Spleen (tissue), 11 donors: ENCODE measurements around the gene ATP6V0A4. TPM values are rescaled to one million over a fixed set of nuclear protein-coding genes. Genes with fewer than 3 reads are reported as not detected.

Experiments used
- DNase-seq: peaks from one replicate; pipeline ENCODE4 v3.0.0-alpha.2; 2020
- H3K27ac ChIP-seq, 8 donors: fragments of 200-600 bp; sonication (generic) in 7 of 8; 1 replicate in 4 of 8; 2 replicates in 4 of 8; pipeline versions ENCODE4 v1.5.0 to v1.8.0; 2016 to 2021; ENCODE audit warnings: inconsistent platforms in 4 of 8, mild to moderate bottlenecking in 4 of 8, moderate library complexity in 1 of 8
- H3K27me3 ChIP-seq, 7 donors: fragments of 200-600 bp; sonication (generic) in 6 of 7; replicated peaks in 1 of 7; 1 replicate in 4 of 7; 2 replicates in 3 of 7; pipeline versions ENCODE4 v1.5.0 to v1.8.0; 2016 to 2021; ENCODE audit warnings: inconsistent platforms in 3 of 7, mild to moderate bottlenecking in 1 of 7
- H3K36me3 ChIP-seq, 6 donors: fragments of 200-600 bp; sonication (generic) in 5 of 6; 1 replicate in 4 of 6; 2 replicates in 2 of 6; pipeline versions ENCODE4 v1.5.0 to v1.8.0; 2016 to 2021; ENCODE audit warnings: inconsistent platforms in 2 of 6
- H3K4me1 ChIP-seq, 6 donors: fragments of 200-600 bp; sonication (generic) in 5 of 6; 1 replicate in 3 of 6; 2 replicates in 3 of 6; pipeline versions ENCODE4 v1.5.0 to v1.8.0; 2016 to 2021; ENCODE audit warnings: inconsistent platforms in 3 of 6
- H3K4me3 ChIP-seq, 8 donors: fragments of 200-600 bp; sonication (generic) in 7 of 8; 1 replicate in 4 of 8; 2 replicates in 4 of 8; pipeline versions ENCODE4 v1.5.0 to v1.8.0; 2016 to 2021; ENCODE audit warnings: inconsistent platforms in 4 of 8, mild to moderate bottlenecking in 4 of 8, moderate library complexity in 2 of 8
- H3K9me3 ChIP-seq, 8 donors: fragments of 200-600 bp; sonication (generic) in 7 of 8; 1 replicate in 4 of 8; 2 replicates in 4 of 8; pipeline versions ENCODE4 v1.5.0 to v1.8.0; 2016 to 2021; ENCODE audit warnings: inconsistent platforms in 4 of 8
- CTCF ChIP-seq, 11 experiments: fragments of 200-600 bp in 7 of 11; fragments of 450-650 bp in 4 of 11; sonication (generic) in 4 of 11; IDR thresholded peaks in 8 of 11; conservative IDR thresholded peaks in 3 of 11; 1 replicate in 7 of 11; 2 replicates in 4 of 11; pipeline versions ENCODE4 v1.4.0 to v1.8.0; 2016 to 2021; ENCODE audit warnings: antibody characterized with exemption in 11 of 11, inconsistent platforms in 4 of 11, mild to moderate bottlenecking in 1 of 11
- POLR2A ChIP-seq, 3 donors: fragments of 450-650 bp; IDR thresholded peaks; one replicate each; pipeline ENCODE4 v1.5.1; 2017; ENCODE audit warnings: antibody characterized with exemption in 3 of 3, mild to moderate bottlenecking in 1 of 3
- POLR2AphosphoS5 ChIP-seq, 3 donors: sonication (generic); formaldehyde crosslinking; IDR thresholded peaks; one replicate each; pipeline ENCODE4 v1.5.1; 2017; ENCODE audit warnings: antibody characterized with exemption in 3 of 3
- WGBS, 5 donors: extraction: QIAGEN DNeasy Blood & Tissue Kit in 3 of 5; methylation state at CpG; one replicate each; pipeline versions ENCODE4 v1.1.5 to v1.1.7; 2013 to 2018; 5-methylcytosine and 5-hydroxymethylcytosine counted together
- intact Hi-C: fragments of 100-400 bp; cut with DNase I; formaldehyde crosslinking; loops from one replicate; pipeline ENCODE4 v1.15.0; 2023; ENCODE audit warnings: low total_unique reads
- polyA plus RNA-seq, 3 donors: library from polyadenylated mRNA; stranded (reverse); fragments of 200-250 nt; gene quantifications; one replicate each; pipeline ENCODE4 v1.2.1, GENCODE V29; 2013
- total RNA-seq, 7 donors: library from RNA; depleted of rRNA in 3 of 7; stranded (reverse); fragments of >200 nt in 3 of 7; fragmentation: NEBNext Ultra II Directional in 4 of 7; extraction: Animal tissue kit (Norgen Biotek cat#: 25700) in 4 of 7; gene quantifications; one replicate each; pipeline versions ENCODE4 v1.1.0 to v1.2.1, GENCODE V29; 2016 to 2021
- donor health status: healthy with polysubstance abuse.
- donor health status: DM: no; HTN: no; CAD: no; lungs with moderate emphysema.
- donor health status: DM: no; HTN: no; CAD: no.
- donor health status: Bipolar disorder and iron deficiency.
- donor health status: healthy.
- donor health status: DM: no; HTN: no; CAD: no.
- donor health status: DM: yes; HTN: yes; CAD: no.

The ATP6V0A4 gene
- total and polyA plus RNA-seq, 10 donors = not detected

- Histone ChIP-seq H3K4me1 (no peaks in the 10 kb centered on the region), H3K27me3 (peaks cover 0 to 3% (median 0%) of the 10 kb centered on the region in 7 donors), H3K9me3 (peaks cover 0 to 5% (median 0%) of the 10 kb centered on the region in 8 donors), H3K4me3 (no peak overlapping the region), H3K36me3 (no peaks in the 10 kb centered on the region), H3K27ac (no peak overlapping the region)
- DNase-seq = no peak
- intact Hi-C loops = no loop called here
- no peak for TF ChIP-seq CTCF (IDR thresholded peaks at IDR 0.05 in 8 of 11, conservative IDR thresholded peaks at IDR 0.05 in 3 of 11)
- TF ChIP-seq POLR2AphosphoS5 (IDR thresholded peaks at IDR 0.05) = no peak
- TF ChIP-seq POLR2A (IDR thresholded peaks at IDR 0.05) = no peak
- 81 to 90% (median 85%) methylated on average over 11 of the region's 11 CpGs for WGBS, 5 donors
Observed at GRCh38 chr7:138825049-138825721, 27.2 kb upstream of the ATP6V0A4 start.

GRCh38 chr7:138822867-138823535, 25.0 kb upstream of the ATP6V0A4 start:
- Histone ChIP-seq H3K27me3 (peaks cover 0 to 3% (median 0%) of the 10 kb centered on the region in 7 donors), H3K4me1 (no peaks in the 10 kb centered on the region), H3K36me3 (no peaks in the 10 kb centered on the region), H3K4me3 (no peak overlapping the region), H3K9me3 (peaks cover 0 to 5% (median 0%) of the 10 kb centered on the region in 8 donors), H3K27ac (no peak overlapping the region)
- TF ChIP-seq CTCF (IDR thresholded peaks at IDR 0.05 in 8 of 11, conservative IDR thresholded peaks at IDR 0.05 in 3 of 11) (no peak), POLR2AphosphoS5 (IDR thresholded peaks at IDR 0.05) (no peak)
- WGBS, 5 donors = 88 to 97% (median 91%) methylated on average over 11 of the region's 11 CpGs
- no peak for DNase-seq
- intact Hi-C loops = no loop called here

DNA sequence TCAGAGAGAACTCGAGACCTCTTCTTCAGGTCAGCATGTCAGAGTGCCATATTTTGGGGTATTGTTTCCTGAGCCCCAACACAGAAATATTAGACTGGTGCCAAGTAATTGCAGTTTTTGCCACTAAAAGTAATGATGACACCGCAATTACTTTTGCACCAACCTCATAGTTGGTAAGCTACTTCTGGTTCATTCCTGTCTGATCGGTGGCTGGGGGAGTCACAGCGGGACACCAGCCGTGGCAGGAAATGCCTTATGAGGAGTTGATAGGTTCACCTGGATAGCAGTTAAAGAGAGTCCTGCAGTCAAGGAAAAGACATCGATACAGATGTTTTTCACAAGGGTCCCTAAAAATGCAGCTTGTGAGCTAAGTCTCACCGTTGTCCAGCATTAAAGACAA, 23.9 kb upstream of the ATP6V0A4 start:
- Histone ChIP-seq H3K36me3 (no peaks in the 10 kb centered on the region), H3K27me3 (peaks cover 0 to under 1% (median 0%) of the 10 kb centered on the region in 7 donors), H3K4me1 (no peaks in the 10 kb centered on the region), H3K27ac (no peak overlapping the region), H3K9me3 (peaks cover 0 to 5% (median 0%) of the 10 kb centered on the region in 8 donors), H3K4me3 (no peak overlapping the region)
- no peak for TF ChIP-seq POLR2AphosphoS5 (IDR thresholded peaks at IDR 0.05)
- no peak for TF ChIP-seq POLR2A (IDR thresholded peaks at IDR 0.05)
- TF ChIP-seq CTCF (IDR thresholded peaks at IDR 0.05 in 8 of 11, conservative IDR thresholded peaks at IDR 0.05 in 3 of 11) = no peak
- 89 to 97% (median 92%) methylated on average over 7 of the region's 7 CpGs for WGBS, 5 donors
- no peak for DNase-seq
- intact Hi-C loops = no loop called here

- no peaks in the 10 kb centered on the region for H3K27me3 ChIP-seq
- intact Hi-C loops = no loop called here
- no peak for DNase-seq
- H3K9me3 ChIP-seq = no peaks in the 10 kb centered on the region
- no peaks in the 10 kb centered on the region for H3K36me3 ChIP-seq
- 78 to 98% (median 79%) methylated on average over 3 of the region's 3 CpGs for WGBS, 5 donors
- no peak overlapping the region for H3K27ac ChIP-seq
- TF ChIP-seq POLR2AphosphoS5 (IDR thresholded peaks at IDR 0.05) (no peak), CTCF (IDR thresholded peaks at IDR 0.05 in 8 of 11, conservative IDR thresholded peaks at IDR 0.05 in 3 of 11) (no peak), POLR2A (IDR thresholded peaks at IDR 0.05) (no peak)
- no peaks in the 10 kb centered on the region for H3K4me1 ChIP-seq
- H3K4me3 ChIP-seq = no peak overlapping the region
Observed at GRCh38 chr7:138819625-138820024, 21.6 kb upstream of the ATP6V0A4 start.
